ENCODE measurements around the gene DIRAS1.

DNA sequence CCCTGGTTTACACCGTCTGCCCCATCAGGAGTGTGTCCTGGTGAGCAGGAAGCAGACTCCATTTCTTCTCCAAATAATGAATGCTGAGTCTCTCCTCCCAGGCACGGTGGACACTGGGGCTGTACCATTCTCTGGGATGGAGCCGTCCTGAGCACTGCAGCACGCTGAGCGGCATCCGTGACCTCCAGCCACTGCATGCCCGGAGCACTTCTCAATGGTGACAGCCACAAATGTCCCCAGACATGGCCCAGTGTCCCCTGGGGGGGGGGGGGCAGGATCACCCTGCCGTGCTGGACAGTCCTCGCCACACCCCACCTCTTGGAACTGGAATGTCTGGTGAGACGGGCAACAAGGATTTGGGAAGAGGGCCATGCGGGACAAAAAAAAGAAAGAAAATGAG is 56.1 kb downstream of the DIRAS1 start:
- TF ChIP-seq POLR2A (IDR thresholded peaks at IDR 0.05; ENCODE audit: borderline replicate concordance, extremely low read depth, insufficient read depth, insufficient read length), result no peak
- TF ChIP-seq SIN3A (IDR thresholded peaks at IDR 0.05; ENCODE audit: low read depth), result no peak
- no peak for TF ChIP-seq CTCF (IDR thresholded peaks at IDR 0.05 in 2 of 3, conservative IDR thresholded peaks at IDR 0.05 in 1 of 3; ENCODE audit: borderline replicate concordance in 1 of 3, insufficient read depth in 1 of 3, low read depth in 2 of 3, low read length in 2 of 3)
- TF ChIP-seq TCF7L2 (IDR thresholded peaks at IDR 0.05; ENCODE audit: borderline replicate concordance, extremely low read depth, insufficient read depth, insufficient read length), result no peak
- no peak for TF ChIP-seq REST (IDR thresholded peaks at IDR 0.05; ENCODE audit: low read depth)
- no peak for TF ChIP-seq JUND (IDR thresholded peaks at IDR 0.05)
- TF ChIP-seq EZH2 (IDR thresholded peaks at IDR 0.05), result no peak
- TF ChIP-seq ZNF274 (IDR thresholded peaks at IDR 0.05; ENCODE audit: low read depth, low read length), result no peak
- TF ChIP-seq FOSL1 (IDR thresholded peaks at IDR 0.05; ENCODE audit: low read depth), result no peak
